Measurements from ENCODE around the gene CNGB1.

Gene CNGB1

DNA sequence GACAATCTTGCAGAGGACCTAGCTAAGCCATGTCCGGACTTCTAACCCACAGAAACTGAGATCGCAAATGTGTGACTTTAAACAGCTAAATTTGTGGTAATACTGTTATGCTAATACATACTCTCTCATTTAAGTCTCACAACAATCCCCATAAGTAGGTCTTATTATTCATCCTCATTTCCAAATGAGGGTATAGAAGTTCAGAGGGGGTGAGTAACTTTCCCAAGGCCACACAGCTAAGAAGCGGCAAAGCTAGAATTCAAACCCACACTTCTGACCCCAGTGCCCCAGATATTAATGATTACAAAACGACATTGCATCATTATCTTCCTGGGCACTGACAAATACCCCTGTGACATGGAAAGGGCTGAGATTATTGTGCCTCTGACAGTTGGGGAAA lies 81.4 kb downstream of the CNGB1 start:
- Histone ChIP-seq H3K4me2 (ENCODE audit: insufficient read depth, low read length) (no peak overlapping the region), H3K9me3 (ENCODE audit: insufficient read depth, low read length, severe bottlenecking) (no peaks in the 10 kb centered on the region), H2AFZ (ENCODE audit: low read depth, low read length) (no peak overlapping the region), H4K20me1 (ENCODE audit: insufficient read depth, low read length) (no peaks in the 10 kb centered on the region), H3K79me2 (ENCODE audit: insufficient read depth, low read length) (no peaks in the 10 kb centered on the region), H3K27me3 (ENCODE audit: insufficient read depth, low read length, poor library complexity) (peaks cover 12% of the 10 kb centered on the region), H3K36me3 (ENCODE audit: insufficient read depth, low read length) (no peaks in the 10 kb centered on the region), H3K4me3 (ENCODE audit: low read depth in 1 of 2, low read length in 2 of 2) (no peak overlapping the region), H3K4me1 (ENCODE audit: insufficient read depth, low read length) (no peaks in the 10 kb centered on the region), H3K9ac (ENCODE audit: low read depth, low read length) (no peak overlapping the region), H3K27ac (ENCODE audit: low read length) (no peak overlapping the region)
- no peak for DNase-seq
- TF ChIP-seq EZH2 (IDR thresholded peaks at IDR 0.05; ENCODE audit: borderline replicate concordance, low read depth, low read length, severe bottlenecking), result no peak
- TF ChIP-seq, protein P1, sequence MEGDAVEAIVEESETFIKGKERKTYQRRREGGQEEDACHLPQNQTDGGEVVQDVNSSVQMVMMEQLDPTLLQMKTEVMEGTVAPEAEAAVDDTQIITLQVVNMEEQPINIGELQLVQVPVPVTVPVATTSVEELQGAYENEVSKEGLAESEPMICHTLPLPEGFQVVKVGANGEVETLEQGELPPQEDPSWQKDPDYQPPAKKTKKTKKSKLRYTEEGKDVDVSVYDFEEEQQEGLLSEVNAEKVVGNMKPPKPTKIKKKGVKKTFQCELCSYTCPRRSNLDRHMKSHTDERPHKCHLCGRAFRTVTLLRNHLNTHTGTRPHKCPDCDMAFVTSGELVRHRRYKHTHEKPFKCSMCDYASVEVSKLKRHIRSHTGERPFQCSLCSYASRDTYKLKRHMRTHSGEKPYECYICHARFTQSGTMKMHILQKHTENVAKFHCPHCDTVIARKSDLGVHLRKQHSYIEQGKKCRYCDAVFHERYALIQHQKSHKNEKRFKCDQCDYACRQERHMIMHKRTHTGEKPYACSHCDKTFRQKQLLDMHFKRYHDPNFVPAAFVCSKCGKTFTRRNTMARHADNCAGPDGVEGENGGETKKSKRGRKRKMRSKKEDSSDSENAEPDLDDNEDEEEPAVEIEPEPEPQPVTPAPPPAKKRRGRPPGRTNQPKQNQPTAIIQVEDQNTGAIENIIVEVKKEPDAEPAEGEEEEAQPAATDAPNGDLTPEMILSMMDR (IDR thresholded peaks at IDR 0.05; ENCODE audit: borderline replicate concordance, extremely low read depth, low read length, poor library complexity, severe bottlenecking), result no peak
- ATAC-seq (ENCODE audit: insufficient read depth, low read depth), result no peak

DNA sequence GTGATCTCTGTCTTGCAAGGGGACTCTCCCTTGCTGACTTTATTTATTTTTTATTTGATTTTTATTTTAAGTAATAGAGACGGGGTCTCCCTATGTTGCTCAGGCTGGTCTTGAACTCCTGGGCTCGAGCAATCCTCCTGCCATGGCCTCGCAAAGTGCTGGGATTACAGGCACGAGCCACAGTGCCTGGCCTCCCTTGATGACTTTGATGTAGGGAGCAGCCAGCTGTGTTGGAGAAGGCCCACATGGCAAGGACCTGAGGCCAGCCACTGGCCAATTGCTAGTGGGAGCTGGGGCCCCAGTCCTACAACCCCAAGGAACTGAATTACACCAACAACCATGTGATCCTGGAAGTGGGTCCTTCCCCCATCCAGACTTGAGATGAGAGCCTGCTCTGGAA lies 81.8 kb downstream of the CNGB1 start:
- Histone ChIP-seq H2AFZ (ENCODE audit: low read depth, low read length) (no peak overlapping the region), H3K27ac (ENCODE audit: low read length) (no peak overlapping the region), H3K9ac (ENCODE audit: low read depth, low read length) (no peak overlapping the region), H3K4me2 (ENCODE audit: insufficient read depth, low read length) (no peak overlapping the region), H3K79me2 (ENCODE audit: insufficient read depth, low read length) (no peaks in the 10 kb centered on the region), H4K20me1 (ENCODE audit: insufficient read depth, low read length) (no peaks in the 10 kb centered on the region), H3K4me1 (ENCODE audit: insufficient read depth, low read length) (no peaks in the 10 kb centered on the region), H3K36me3 (ENCODE audit: insufficient read depth, low read length) (no peaks in the 10 kb centered on the region), H3K9me3 (ENCODE audit: insufficient read depth, low read length, severe bottlenecking) (no peaks in the 10 kb centered on the region), H3K4me3 (ENCODE audit: low read depth in 1 of 2, low read length in 2 of 2) (no peak overlapping the region), H3K27me3 (ENCODE audit: insufficient read depth, low read length, poor library complexity) (peaks cover 12% of the 10 kb centered on the region)
- TF ChIP-seq, protein P1 (IDR thresholded peaks at IDR 0.05; ENCODE audit: borderline replicate concordance, extremely low read depth, low read length, poor library complexity, severe bottlenecking), result no peak
- TF ChIP-seq EZH2 (IDR thresholded peaks at IDR 0.05; ENCODE audit: borderline replicate concordance, low read depth, low read length, severe bottlenecking), result no peak
- no peak for DNase-seq
- ATAC-seq (ENCODE audit: insufficient read depth, low read depth), result no peak

GRCh38 chr16:57888128-57888527 lies 82.8 kb downstream of the CNGB1 start:
- Histone ChIP-seq H3K79me2 (ENCODE audit: insufficient read depth, low read length) (no peaks in the 10 kb centered on the region), H3K27ac (ENCODE audit: low read length) (no peak overlapping the region), H3K9me3 (ENCODE audit: insufficient read depth, low read length, severe bottlenecking) (no peaks in the 10 kb centered on the region), H3K36me3 (ENCODE audit: insufficient read depth, low read length) (no peaks in the 10 kb centered on the region), H3K4me2 (ENCODE audit: insufficient read depth, low read length) (no peak overlapping the region), H4K20me1 (ENCODE audit: insufficient read depth, low read length) (no peaks in the 10 kb centered on the region), H3K27me3 (ENCODE audit: insufficient read depth, low read length, poor library complexity) (peaks cover 12% of the 10 kb centered on the region), H3K4me3 (ENCODE audit: low read depth in 1 of 2, low read length in 2 of 2) (no peak overlapping the region), H3K4me1 (ENCODE audit: insufficient read depth, low read length) (no peaks in the 10 kb centered on the region), H2AFZ (ENCODE audit: low read depth, low read length) (no peak overlapping the region), H3K9ac (ENCODE audit: low read depth, low read length) (no peak overlapping the region)
- TF ChIP-seq EZH2 (IDR thresholded peaks at IDR 0.05; ENCODE audit: borderline replicate concordance, low read depth, low read length, severe bottlenecking), result no peak
- TF ChIP-seq, protein P1 (IDR thresholded peaks at IDR 0.05; ENCODE audit: borderline replicate concordance, extremely low read depth, low read length, poor library complexity, severe bottlenecking), result no peak
- DNase-seq (no peak), ATAC-seq (ENCODE audit: insufficient read depth, low read depth) (no peak)

DNA sequence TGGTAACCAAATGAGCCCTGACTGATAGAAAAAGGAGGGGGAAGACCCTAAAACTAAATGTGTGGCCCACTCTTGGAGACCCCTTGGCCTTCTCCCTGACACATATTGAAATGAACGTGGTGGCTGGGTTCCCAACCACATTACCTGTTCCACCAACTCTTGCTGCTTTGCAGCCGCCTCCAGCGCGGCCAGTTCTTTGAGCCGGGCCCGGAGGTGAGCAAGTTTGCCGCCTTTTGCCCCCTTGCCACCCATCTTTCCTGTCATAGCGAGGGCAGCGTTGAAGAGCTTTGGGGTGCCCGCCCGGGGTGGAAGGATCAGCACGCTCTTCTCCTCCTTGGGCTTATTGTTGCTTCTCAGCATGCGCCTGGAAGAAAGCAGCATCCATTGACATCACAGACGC lies 83.2 kb downstream of the CNGB1 start:
- no peak for DNase-seq
- H3K9me3 ChIP-seq (ENCODE audit: insufficient read depth, low read length, severe bottlenecking), result no peaks in the 10 kb centered on the region
- H3K79me2 ChIP-seq (ENCODE audit: insufficient read depth, low read length), result no peaks in the 10 kb centered on the region
- H2AFZ ChIP-seq (ENCODE audit: low read depth, low read length), result no peak overlapping the region
- no peaks in the 10 kb centered on the region for H3K4me1 ChIP-seq (ENCODE audit: insufficient read depth, low read length)
- no peak overlapping the region for H3K27ac ChIP-seq (ENCODE audit: low read length)
- no peak overlapping the region for H3K4me3 ChIP-seq (ENCODE audit: low read depth in 1 of 2, low read length in 2 of 2)
- H3K36me3 ChIP-seq (ENCODE audit: insufficient read depth, low read length), result no peaks in the 10 kb centered on the region
- ATAC-seq (ENCODE audit: insufficient read depth, low read depth), result no peak
- no peak overlapping the region for H3K4me2 ChIP-seq (ENCODE audit: insufficient read depth, low read length)
- H4K20me1 ChIP-seq (ENCODE audit: insufficient read depth, low read length), result no peaks in the 10 kb centered on the region
- no peak overlapping the region for H3K9ac ChIP-seq (ENCODE audit: low read depth, low read length)
- peaks cover 12% of the 10 kb centered on the region for H3K27me3 ChIP-seq (ENCODE audit: insufficient read depth, low read length, poor library complexity)
- no peak for TF ChIP-seq EZH2 (IDR thresholded peaks at IDR 0.05; ENCODE audit: borderline replicate concordance, low read depth, low read length, severe bottlenecking)
- TF ChIP-seq, protein P1 (IDR thresholded peaks at IDR 0.05; ENCODE audit: borderline replicate concordance, extremely low read depth, low read length, poor library complexity, severe bottlenecking), result no peak

Data from DND-41 (cell line).